GM12878 (cell line): ENCODE data around the gene CAST.

Experiments used
- CEBPB ChIP-seq, 2 experiments: fragments of 150-350 bp in 1 of 2; IDR thresholded peaks; 2 replicates each; pipeline ENCODE4 v1.6.1; 2012 to 2014; ENCODE audit warnings: low read depth in 2 of 2, low read length in 2 of 2, borderline replicate concordance in 1 of 2, inconsistent platforms in 1 of 2
- CHD2 ChIP-seq: IDR thresholded peaks from 2 replicates; pipeline ENCODE4 v1.6.1; 2011; ENCODE audit warnings: low read depth, low read length, improper control_type of control experiment, borderline replicate concordance
- CHD4 ChIP-seq: fragments of 200-600 bp; sonication (generic); IDR thresholded peaks from 2 replicates; pipeline ENCODE4 v1.6.1; 2016; ENCODE audit warnings: mild to moderate bottlenecking
- EP300 ChIP-seq, 2 experiments: fragments of 150-350 bp in 1 of 2; IDR thresholded peaks; 2 replicates each; pipeline ENCODE4 v1.6.1; 2011 to 2012; ENCODE audit warnings: low read depth in 2 of 2, low read length in 2 of 2, borderline replicate concordance in 1 of 2, improper control_type of control experiment in 1 of 2, inconsistent platforms in 1 of 2; ENCODE audit not compliant: control insufficient read depth in 1 of 2
- FOXK2 ChIP-seq: fragments of 450-650 bp; IDR thresholded peaks from 2 replicates; pipeline ENCODE4 v1.6.1; 2017; ENCODE audit warnings: mild to moderate bottlenecking, moderate library complexity
- POLR2A ChIP-seq: IDR thresholded peaks from 2 replicates; pipeline ENCODE4 v1.6.1; 2011; ENCODE audit warnings: low read depth, mild to moderate bottlenecking, low read length
- SMC3 ChIP-seq: IDR thresholded peaks from 2 replicates; pipeline ENCODE4 v1.6.1; 2011; ENCODE audit warnings: low read length, improper control_type of control experiment, borderline replicate concordance
- SP1 ChIP-seq: IDR thresholded peaks from one replicate; pipeline ENCODE4 v1.6.1; 2011; ENCODE audit warnings: low read depth, low read length
- TAF1 ChIP-seq: IDR thresholded peaks from 2 replicates; pipeline ENCODE4 v1.6.1; 2011; ENCODE audit warnings: mild to moderate bottlenecking, low read depth, low read length, borderline replicate concordance
- ZNF274 ChIP-seq: IDR thresholded peaks from one replicate; pipeline ENCODE4 v1.8.0; 2011; ENCODE audit not compliant: insufficient read length, insufficient read depth
- TF ChIP-seq, protein P1 (sequence below): fragments of 450-650 bp; IDR thresholded peaks from 2 replicates; pipeline ENCODE4 v1.6.1; 2016; ENCODE audit warnings: mild to moderate bottlenecking, moderate library complexity, borderline replicate concordance

DNA sequence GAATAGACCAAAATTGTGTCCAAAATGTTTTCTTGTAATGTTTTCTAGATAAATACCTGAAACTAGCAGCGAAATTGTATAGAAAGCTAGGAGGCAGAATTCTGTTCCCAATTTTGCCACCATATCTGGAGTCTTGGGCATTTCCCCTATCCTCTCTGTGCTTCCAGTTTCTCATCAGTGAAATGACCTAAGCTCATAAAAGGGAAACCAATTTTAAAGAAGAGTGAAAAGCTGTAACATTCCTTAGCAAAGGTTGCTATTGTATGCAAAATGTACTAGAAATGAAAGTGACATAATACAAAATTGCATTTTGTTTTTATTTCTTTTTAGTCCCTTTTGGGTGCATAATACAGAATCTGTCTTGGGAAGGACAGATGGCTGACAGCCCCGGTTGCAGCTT, 36.8 kb upstream of the CAST start:
- TF ChIP-seq CEBPB (IDR thresholded peaks at IDR 0.05; ENCODE audit: borderline replicate concordance in 1 of 2, low read depth in 2 of 2, low read length in 2 of 2) (no peak), ZNF274 (no peak), CHD4 (no peak), FOXK2 (no peak), POLR2A (no peak), EP300 (IDR thresholded peaks at IDR 0.05; ENCODE audit: borderline replicate concordance in 1 of 2, control insufficient read depth in 1 of 2, low read depth in 2 of 2, low read length in 2 of 2) (no peak), CHD2 (no peak), SMC3 (no peak), SP1 (no peak), TAF1 (no peak)
- TF ChIP-seq, protein P1, sequence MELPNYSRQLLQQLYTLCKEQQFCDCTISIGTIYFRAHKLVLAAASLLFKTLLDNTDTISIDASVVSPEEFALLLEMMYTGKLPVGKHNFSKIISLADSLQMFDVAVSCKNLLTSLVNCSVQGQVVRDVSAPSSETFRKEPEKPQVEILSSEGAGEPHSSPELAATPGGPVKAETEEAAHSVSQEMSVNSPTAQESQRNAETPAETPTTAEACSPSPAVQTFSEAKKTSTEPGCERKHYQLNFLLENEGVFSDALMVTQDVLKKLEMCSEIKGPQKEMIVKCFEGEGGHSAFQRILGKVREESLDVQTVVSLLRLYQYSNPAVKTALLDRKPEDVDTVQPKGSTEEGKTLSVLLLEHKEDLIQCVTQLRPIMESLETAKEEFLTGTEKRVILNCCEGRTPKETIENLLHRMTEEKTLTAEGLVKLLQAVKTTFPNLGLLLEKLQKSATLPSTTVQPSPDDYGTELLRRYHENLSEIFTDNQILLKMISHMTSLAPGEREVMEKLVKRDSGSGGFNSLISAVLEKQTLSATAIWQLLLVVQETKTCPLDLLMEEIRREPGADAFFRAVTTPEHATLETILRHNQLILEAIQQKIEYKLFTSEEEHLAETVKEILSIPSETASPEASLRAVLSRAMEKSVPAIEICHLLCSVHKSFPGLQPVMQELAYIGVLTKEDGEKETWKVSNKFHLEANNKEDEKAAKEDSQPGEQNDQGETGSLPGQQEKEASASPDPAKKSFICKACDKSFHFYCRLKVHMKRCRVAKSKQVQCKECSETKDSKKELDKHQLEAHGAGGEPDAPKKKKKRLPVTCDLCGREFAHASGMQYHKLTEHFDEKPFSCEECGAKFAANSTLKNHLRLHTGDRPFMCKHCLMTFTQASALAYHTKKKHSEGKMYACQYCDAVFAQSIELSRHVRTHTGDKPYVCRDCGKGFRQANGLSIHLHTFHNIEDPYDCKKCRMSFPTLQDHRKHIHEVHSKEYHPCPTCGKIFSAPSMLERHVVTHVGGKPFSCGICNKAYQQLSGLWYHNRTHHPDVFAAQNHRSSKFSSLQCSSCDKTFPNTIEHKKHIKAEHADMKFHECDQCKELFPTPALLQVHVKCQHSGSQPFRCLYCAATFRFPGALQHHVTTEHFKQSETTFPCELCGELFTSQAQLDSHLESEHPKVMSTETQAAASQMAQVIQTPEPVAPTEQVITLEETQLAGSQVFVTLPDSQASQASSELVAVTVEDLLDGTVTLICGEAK, result no peak
